AG08395 (cell line): Measurements from ENCODE around the gene MEIKIN.

Experiments
- DNase-seq: peaks from one replicate; pipeline ENCODE4 v3.0.0; 2012; ENCODE audit warnings: mixed read lengths, low spot score

The MEIKIN gene

DNA sequence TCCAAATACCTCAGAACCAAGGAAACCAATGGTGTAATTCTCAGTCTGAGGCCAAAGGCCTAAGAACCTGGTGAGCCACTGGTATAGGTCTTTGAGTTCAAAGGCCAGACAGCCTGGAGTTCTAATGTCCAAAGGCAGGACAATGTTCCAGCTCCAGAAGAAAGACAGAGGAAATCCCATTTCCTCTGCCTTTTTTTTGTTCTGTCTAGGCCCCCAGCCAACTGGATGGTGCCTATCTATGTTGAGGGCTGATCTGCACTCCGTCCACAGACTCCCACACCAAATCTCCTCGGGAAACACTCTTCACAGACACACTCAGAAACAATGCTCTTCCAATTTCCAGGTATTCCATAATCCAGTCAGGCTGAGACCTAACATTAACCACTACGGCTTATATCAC, 178.8 kb downstream of the MEIKIN start:
- DNase-seq: no peak

DNA sequence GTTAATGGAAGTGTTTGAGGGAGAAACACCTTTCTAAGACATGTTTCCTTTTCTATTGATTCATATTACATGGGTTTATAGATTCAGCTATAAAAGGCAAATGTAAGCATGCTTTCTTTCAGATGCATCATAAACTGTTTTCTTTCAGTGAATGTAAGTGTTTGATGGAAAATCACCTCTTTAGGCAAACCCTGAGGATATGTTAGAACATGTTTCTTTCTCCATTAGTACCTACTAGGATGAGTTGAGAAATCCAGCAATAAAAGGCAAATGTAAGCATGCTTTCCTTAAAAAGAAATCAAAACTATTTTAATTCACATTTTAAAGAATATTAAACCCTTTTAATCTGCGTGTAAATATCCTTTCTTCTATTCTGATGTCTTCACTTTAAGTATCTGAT, 180.2 kb downstream of the MEIKIN start:
- DNase-seq: no peak

DNA sequence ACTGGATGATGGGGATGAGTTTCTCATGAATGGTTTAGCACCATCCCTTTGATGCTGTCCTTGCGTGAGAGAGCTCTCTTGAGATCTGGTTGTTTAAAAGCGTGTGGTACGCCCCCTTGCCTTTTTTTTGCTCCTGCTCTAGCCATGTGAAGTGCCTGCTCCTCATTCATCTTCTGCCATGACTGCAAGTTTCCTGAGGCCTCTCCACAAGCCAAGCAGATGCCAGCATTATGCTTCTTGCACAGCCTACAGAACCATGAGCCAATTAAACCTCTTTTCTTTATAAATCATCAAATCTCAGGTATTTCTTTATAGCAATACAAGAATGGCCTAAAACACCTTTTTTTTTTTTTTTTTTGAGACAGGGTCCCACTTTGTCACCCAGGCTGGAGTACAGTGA, 181.5 kb downstream of the MEIKIN start:
- DNase-seq: no peak

DNA sequence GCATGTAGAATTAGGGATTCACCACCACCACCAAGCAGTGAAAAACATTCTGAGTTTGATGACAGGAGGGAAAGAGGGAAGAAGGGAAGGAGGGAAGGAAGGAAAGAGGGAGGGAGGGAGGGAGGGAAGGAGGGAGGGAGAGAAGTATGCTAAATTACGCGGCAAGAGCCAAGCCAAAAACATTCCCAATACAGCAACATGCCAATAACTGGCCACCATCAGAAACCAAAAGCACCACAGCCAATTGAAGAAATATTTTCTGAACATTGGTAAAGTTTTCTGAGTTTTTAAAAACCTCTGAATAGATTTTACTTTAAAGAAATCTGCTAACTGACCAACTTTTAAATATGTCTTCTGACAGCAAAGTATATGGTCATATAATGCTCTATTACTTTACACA, 184.7 kb downstream of the MEIKIN start:
- no peak for DNase-seq

DNA sequence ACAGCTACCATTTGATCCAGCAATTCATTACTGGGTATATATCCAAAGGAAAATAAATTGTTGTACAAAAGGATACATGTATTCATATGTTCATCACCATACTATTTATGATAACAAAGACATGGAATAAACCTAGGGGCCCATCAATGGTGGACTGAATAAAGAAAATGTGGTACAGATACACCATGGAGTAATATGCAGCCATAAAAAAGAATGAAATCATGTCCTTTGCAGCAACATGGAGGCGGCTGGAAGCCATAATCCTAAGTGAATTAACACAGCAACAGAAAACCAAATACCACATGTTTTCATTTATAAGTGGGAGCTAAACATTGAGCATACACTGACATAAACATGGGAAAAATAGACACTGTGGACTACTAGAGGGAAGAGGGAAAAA, 185.8 kb downstream of the MEIKIN start:
- no peak for DNase-seq

DNA sequence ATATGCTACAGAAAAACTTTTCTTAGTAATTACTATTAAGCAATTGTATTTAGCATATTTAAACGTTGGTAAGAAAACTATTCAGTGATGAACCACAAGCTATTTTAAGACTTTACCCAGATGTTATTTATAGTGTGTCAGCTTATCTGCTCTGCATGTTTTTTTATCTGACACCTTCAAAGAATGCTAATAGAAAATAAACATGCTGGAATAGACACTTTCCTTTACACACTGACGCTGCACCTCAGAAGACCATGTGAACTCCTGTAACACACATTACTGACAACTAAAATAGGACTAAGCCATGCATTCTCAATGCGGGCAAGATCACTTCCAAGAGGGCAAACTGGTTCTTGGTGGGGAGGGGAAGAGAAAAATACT, 187.0 kb downstream of the MEIKIN start:
- DNase-seq: no peak

DNA sequence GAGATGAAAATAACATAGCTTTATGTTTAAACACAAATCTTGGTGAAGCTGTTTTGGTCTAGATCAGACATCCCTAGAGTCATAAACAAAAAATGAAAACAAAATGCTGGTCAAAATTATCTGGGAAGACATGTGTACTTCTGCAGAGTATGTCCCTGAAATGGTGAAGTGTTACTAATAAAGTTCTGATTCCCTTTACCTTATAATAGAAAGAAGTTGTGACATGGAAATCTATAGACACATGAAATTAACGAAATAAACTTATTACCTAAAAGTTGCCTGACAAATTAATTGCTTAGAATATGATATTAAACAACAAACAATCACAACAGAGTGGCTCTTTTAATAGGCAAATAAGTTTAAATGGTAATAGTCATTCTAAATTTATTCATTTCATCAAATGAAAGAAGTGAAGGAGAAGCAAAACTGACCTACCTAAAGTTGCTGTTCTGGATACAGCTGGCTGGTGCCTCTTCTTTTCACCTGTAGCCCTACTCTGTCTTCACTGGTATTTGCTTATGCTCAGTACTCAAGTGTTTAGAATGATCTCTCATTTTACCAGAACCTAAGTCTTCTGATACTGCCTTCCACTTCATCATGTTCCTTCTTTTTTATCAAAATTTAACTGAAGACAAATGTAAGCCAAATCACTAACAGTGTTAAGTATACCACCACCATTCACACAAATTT, 187.5 kb downstream of the MEIKIN start:
- DNase-seq: no peak
